ENCODE results near the gene FTSJ1. TPM values are rescaled to one million over a fixed set of nuclear protein-coding genes. Genes with fewer than 3 reads are reported as not detected.

FTSJ1 gene, protein sequence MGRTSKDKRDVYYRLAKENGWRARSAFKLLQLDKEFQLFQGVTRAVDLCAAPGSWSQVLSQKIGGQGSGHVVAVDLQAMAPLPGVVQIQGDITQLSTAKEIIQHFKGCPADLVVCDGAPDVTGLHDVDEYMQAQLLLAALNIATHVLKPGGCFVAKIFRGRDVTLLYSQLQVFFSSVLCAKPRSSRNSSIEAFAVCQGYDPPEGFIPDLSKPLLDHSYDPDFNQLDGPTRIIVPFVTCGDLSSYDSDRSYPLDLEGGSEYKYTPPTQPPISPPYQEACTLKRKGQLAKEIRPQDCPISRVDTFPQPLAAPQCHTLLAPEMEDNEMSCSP
- 49.3 and 61.4 TPM in 2 replicates for total RNA-seq

DNA sequence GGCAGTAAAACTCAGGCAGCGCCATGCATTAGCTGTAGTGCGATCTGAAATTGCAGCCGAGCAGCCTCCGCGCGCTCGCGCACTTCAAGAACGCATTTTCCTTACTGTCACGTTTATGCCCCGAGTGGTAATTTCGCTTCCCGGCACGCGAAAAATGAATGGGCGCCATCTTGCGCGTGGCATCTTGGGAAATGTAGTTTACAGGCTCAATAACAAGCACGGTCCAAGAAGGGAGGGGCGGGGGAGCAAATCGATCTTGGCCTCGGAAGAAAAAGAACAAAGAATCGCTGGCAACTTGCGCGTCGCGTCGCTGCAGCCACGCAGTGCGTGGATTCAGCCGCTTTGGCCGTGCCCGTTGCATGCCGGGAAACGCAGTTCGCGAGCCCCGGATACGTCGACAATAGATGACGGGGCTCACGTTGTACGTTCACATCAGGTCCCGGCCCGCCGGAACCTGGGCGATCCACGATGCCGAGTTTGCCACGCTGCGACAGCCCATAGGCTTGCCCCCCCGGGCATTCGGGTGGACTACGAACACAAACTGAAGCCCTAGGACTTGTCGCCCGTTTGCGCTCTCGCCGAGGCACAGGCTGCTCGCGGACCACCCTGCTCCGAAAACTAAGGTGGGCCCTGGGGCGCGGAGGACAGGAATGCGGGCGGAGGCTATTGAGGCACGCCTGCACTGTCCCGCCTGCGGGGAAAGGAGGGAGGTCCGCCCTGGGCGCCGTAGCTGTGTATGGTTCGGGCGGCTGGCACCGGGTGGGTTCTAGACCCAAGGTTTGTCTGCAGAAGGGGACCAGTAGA is at the start of gene FTSJ1:
TSS of gene FTSJ1 (plus strand) at position 426 of the 804 bp plus-strand sequence. CDS start 1,849 bp downstream, outside the sequence.

DNA sequence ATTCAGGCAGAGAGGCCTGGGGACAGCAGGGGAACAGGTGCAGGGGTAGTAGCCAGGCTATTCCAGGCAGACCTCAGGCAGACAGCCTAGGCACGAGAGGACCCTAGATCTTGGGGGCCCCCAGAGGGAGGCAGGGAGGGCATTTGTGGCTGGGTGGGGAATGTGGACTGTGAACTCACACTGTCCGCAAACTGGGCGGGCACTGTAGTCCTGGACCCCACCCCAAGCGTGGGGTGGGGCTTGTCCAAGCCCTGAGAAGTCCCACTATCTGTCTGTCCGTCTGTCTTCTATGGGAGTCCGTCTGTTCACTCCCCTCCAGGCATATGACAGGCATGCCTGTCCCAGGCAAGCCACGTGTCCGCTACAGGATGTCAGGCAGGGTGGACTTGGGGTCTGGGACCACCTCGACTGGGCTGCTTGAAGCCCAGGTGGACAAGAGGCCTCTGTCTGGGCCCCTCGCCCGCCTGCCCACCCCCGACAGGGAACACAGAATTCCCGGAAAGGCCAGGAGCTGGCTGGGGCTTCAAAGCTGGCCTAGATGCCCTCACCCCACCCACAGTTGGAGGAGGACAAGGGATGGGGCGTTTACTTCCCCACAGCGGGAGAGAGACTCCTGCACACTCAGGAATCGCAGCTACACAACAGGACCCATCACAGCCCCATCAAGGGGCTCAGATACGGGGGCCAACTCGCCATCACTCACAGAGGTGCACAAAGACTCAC is 5.7 kb upstream of the FTSJ1 start, which contains the start of gene SLC38A5:
TSS of gene SLC38A5 (minus strand) at position 151 of the 723 bp plus-strand sequence. CDS start 2,336 bp downstream, outside the sequence.

DNA sequence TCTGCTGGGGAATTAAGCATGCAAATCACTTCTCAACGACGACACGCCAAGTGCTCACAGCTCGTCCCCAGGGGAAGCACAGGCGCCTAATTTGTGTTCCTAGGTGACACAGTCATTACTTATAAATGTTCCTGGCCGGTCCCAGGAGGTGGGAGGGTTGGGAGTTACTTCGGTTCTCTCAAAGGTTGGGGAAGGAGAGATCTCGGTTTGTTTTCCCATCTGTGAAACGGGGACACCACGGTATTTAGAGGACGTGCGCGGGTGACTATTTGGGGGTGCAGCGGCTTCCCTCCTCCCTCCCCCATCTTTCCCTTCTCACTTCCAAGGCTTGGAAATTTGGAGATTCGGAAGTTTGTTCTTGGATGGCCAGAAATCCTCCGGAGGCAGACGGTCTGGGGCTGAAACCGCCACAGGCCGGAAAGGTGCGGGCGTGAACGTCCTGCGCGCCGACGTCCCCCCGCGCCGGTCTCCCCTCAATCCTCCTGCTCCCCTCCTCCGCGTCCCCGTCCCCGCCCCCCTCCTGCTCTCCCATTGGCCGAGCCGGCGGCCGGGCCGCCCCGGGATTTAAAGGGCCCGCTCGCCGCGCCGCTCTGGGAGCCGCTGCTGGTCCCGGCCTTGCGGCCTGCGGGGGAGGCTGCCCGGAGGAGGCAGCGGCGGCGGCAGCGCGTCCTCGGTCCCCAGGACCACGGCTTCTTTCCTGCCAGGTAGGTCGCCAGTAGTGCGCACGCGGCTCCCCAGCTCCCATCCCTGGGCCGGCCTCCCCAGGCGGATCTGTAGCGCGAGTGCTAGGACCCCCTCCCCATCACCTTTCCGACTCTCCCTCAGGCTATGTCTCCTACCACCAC is 32.6 kb downstream of the FTSJ1 start, which contains the start of gene PORCN:
TSS of gene PORCN (plus strand) at position 593 of the 845 bp plus-strand sequence. CDS start 829 bp downstream, outside the sequence.

DNA sequence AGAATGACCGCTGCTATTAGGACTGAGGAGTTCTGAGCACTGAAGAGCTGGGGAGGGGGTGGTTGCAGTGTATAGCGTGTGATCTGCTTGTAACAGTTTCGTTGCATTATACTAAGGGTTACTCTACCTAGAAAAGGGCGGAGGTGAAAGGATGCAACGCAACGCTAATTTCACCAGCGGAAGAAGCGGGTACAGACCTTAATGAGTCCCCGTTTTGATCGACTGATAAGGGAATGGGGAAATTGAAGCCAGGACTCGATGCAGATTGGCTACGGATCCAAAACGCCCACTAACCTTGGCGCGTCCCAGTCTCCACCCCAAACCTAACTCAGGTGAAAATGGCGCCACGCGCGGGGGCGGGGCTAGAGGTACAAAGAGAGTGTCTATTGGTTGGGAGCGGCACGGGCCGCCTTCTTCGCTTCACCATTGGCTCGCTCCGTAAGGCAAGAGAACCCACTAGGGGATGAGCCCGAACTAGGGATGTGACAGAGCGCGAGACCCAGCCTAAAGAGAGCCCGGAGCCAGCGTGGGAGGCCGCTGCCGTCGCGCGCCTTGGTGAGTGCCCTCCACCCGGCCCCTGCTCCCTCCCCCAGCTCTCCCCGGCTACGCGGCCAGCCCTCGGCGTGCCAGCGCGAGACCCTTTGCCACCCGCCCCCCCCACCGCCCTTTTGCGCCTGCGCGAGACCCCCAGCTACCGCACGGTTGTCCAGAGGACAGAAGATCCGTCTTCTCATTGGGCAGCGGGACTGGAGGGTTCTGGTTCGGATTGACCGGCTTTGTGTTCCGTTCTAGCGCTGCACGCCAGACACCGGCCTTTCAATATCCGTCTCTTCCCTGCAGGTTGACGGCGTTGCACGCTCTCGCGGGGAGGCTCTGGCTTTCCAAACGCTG is 45.6 kb downstream of the FTSJ1 start, which contains the start of gene EBP:
TSS of gene EBP (plus strand) at position 456 of the 891 bp plus-strand sequence. CDS start 1,964 bp downstream, outside the sequence.

Other genes with a start within 250 kb of the FTSJ1 start
- not detected in 2 replicates for gene SSX1, start 220.8 kb upstream of the FTSJ1 start, total RNA-seq
- gene SSX3, start 119.5 kb upstream of the FTSJ1 start, total RNA-seq, result not detected in 2 replicates
- not detected in 2 replicates for gene SSX4, start 92.7 kb upstream of the FTSJ1 start, total RNA-seq
- not detected in 2 replicates for gene SSX4B, start 64.2 kb upstream of the FTSJ1 start, total RNA-seq
- gene SLC38A5, start 5.9 kb upstream of the FTSJ1 start, total RNA-seq, result 30.6 and 61.8 TPM in 2 replicates
- 9.3 and 10.4 TPM in 2 replicates for gene PORCN, start 32.8 kb downstream of the FTSJ1 start, total RNA-seq
- 35.6 and 45.4 TPM in 2 replicates for gene EBP, start 45.6 kb downstream of the FTSJ1 start, total RNA-seq
- gene TBC1D25, start 63.5 kb downstream of the FTSJ1 start, total RNA-seq, result 3.3 and 8.5 TPM in 2 replicates
- gene RBM3, start 98.3 kb downstream of the FTSJ1 start, total RNA-seq, result 53.3 and 64.1 TPM in 2 replicates
- 75.9 and 76.6 TPM in 2 replicates for gene WDR13, start 121.3 kb downstream of the FTSJ1 start, total RNA-seq
- gene WAS, start 207.6 kb downstream of the FTSJ1 start, total RNA-seq, result 0.30 and 0.51 TPM in 2 replicates
- gene SUV39H1, start 220.5 kb downstream of the FTSJ1 start, total RNA-seq, result 1.2 and 3.8 TPM in 2 replicates

Measured in smooth muscle cell of the umbilical artery (primary cell).